Measurements from ENCODE around the gene GAL3ST2. TPM values are rescaled to one million over a fixed set of nuclear protein-coding genes. Genes with fewer than 3 reads are reported as not detected.

GAL3ST2 gene
- 0.13 to 0.35 TPM (median 0.32 TPM) in 5 replicates for total RNA-seq (2022; extraction: Qiagen RNA extraction)

DNA sequence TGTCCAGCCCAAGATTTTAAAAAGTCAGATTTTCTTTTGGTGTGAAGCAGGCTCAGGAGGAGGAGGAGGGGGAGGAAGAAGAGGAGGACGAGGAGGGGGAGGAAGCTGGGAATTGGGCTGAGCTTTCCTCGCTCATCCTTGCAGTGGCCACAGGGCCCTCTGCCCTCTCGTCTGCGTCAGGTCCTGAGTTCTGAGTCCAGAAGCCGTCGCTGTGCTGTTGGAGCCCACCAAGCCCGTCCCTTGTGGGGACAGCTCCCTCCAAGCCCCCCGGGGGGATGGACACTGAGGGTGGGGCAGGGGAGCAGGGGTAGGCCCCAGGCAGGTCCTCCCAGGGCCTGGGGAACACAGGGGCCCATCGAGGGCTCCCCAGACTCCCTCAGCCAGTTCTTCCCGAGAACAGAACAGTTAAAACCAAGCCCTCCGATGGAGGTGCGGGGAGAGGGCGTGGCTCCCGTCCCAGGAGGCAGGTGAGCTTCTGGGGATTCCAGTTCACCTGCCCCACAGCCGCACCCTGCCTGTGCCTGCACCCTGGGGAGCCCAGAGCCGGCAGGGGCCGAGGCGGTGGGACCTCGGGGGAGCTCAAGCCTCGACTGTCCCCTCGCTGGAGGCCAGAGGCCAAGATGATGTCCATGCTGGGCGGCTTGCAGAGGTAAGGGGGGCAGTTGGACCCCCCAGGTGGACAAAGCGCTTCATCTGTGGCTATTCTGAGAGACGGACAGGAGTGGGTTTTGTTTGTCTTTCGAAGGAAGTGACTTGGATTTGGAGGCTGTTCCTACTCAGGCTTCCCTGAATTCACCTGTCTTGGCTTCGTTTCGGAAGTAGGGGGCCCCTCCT, at the start of gene GAL3ST2:
Gene GAL3ST2, plus strand, starts transcription at position 487 of the 834 bp plus-strand sequence. Its CDS starts 134 bp downstream, at position 621.

GRCh38 chr2:241734467-241735208, 42.0 kb upstream of the GAL3ST2 start, which contains the start of gene D2HGDH:
TSS of gene D2HGDH (plus strand) at chr2:241734630. CDS start at chr2:241735225, 595 bp downstream.

DNA sequence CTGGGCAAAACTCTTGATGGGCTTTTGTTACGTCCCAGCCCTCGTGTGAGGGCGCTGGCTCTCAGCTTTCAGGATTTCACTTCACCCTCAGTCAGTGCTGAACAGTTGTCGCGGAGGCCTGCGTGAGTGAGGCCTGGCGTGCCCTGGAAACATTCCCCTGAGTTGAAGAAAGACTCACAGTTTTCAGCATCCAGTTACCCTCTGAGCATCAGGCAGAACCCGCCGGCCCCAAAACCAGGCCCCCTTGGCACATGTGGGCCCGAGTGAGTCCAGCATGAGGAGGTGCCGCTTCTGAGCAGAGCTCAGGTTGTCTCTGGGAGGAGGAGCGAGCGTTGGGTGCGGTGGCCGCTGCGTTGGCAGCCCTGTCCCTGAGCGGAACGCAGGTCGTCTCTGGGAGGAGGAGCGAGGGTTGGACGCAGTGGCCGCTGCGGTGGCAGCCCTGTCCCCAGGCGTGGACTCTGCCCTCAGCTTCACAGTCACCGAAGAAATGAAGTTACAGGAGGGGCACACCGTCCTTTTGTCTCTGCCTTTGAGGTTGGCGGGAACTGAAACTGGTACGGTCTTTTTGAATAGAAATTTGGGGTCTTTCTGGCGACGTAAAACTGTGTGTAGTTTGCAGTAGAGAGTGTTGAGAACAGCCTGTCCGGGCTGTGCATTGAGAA, 32.2 kb downstream of the GAL3ST2 start, which contains the start of gene NEU4:
Gene NEU4, plus strand, starts transcription at position 473 of the 662 bp plus-strand sequence. CDS start 5,292 bp downstream, outside the sequence.

Other genes with a start within 250 kb of the GAL3ST2 start
- gene BOK, start 218.1 kb upstream of the GAL3ST2 start, total RNA-seq (2022; extraction: Qiagen RNA extraction) = 24.8 to 38.6 TPM (median 35.9 TPM) in 5 replicates
- gene THAP4, start 139.7 kb upstream of the GAL3ST2 start, total RNA-seq (2022; extraction: Qiagen RNA extraction) = 59.9 to 83.3 TPM (median 79.0 TPM) in 5 replicates
- 47.1 to 68.7 TPM (median 53.9 TPM) in 5 replicates for gene ATG4B, start 139.1 kb upstream of the GAL3ST2 start, total RNA-seq (2022; extraction: Qiagen RNA extraction)
- 118 to 164 TPM (median 137 TPM) in 5 replicates for gene DTYMK, start 90.0 kb upstream of the GAL3ST2 start, total RNA-seq (2022; extraction: Qiagen RNA extraction)
- 21.3 to 24.0 TPM (median 22.8 TPM) in 5 replicates for gene ING5, start 74.8 kb upstream of the GAL3ST2 start, total RNA-seq (2022; extraction: Qiagen RNA extraction)
- gene D2HGDH, start 42.2 kb upstream of the GAL3ST2 start, total RNA-seq (2022; extraction: Qiagen RNA extraction) = 6.7 to 11.6 TPM (median 11.2 TPM) in 5 replicates
- 0.07 to 0.41 TPM (median 0.24 TPM) in 5 replicates for gene NEU4, start 32.4 kb downstream of the GAL3ST2 start, total RNA-seq (2022; extraction: Qiagen RNA extraction)
- not detected in 5 replicates for gene PDCD1, start 82.1 kb downstream of the GAL3ST2 start, total RNA-seq (2022; extraction: Qiagen RNA extraction)
- gene RTP5, start 92.9 kb downstream of the GAL3ST2 start, total RNA-seq (2022; extraction: Qiagen RNA extraction) = not detected in 5 replicates

Data from A549 treated with CORT108297 at 1 μM for 4 hours (cell line).